NCI-H82 treated with DMSO at 0.1 percent for 48 hours (cell line): Measurements from ENCODE around the gene TTLL11.

Experiments used
- DNase-seq: peaks from one replicate; lab custom pipeline; 2025; ENCODE audit not compliant: unreplicated experiment; lab: John Stamatoyannopoulos, UW

TTLL11 gene

DNA sequence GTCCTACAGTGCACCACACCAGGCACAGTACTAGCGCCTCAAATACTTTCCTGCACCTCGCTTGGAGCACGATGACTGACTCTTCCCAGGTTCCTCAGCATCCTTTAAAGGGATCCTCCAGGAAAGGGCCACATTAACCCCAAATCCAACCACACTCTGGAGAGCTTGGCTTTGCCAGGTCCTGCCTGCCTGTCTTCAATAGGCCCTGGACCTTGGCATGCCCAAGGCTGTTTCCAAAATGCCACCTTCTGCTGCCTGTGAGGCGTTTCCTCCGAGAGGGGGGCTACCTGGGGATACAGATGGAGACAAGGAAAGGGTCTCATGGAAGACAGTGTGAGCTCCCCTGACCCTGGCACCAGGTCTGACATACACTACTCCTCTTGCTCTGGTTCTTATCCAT, 271.8 kb downstream of the TTLL11 start:
- DNase-seq = no peak

DNA sequence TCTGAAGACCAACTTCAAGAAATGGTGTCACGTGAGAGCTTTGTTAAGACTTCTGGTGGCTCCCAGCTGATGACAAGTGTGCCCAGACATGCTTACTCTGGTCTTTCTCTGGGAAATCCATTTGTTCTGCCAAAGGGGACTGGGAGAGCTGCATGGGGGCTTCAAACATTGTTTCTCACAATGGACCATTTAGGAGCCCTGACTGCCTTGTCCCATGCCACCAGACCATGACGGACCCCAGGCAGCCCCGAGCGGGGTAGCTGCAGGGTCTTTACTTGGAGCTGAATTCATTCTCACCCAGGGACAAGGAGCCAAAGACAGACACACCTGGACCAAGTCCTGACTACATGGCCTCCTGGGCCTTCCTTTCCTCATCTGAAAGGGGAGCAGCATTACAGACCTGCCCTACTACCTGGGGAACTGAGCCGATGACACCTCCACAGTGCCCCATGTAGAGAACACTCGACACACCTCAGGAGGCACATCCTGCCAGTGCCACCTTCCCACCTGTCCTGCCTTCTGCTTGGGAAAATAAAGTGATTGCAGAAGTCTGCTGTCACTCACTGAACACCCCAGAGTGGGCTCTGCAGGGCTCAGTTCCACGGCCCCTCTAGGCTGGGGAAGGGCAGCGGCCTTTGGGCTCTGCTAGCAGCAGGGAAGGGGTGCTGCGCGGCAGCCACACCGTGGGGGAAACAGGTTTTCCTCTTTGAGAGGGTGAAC, 272.7 kb downstream of the TTLL11 start:
- no peak for DNase-seq

DNA sequence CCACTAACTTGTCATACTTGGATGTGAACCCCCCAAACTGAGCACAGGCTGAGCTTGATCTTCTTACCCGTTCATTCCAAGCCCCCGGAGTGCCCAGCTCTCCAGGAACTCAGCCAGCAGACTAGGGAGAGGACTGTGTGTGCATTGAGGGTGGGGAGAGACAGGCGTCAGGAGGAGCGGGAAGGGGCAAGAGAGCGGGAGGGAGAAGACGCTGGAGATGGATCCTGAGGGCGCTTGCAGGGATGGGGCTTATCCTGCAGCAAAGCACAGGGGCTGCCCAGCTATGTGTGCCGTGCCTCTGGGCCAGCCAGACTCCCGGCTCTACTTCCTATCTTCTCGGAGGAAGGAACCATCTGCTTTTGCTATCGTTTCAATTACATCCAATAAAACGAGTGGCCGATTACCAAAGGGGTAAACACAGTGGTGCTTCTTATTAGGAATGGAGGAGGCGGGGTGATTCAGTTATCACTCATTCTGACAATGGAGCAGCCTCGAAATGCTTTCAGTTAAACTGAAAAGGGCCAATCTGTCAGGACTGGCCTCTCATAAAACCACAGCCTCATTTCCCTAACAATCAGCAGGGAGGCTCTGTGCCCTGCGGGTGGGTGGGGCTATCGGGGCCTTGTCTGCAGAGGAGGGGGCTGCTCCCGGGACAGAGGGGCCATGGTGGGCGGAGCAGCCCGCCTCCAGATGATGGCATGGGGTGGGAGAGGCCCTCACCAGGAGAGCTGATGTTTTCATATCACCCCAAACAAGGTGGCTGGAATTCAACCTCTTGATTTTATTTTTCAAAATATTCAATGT, 273.5 kb downstream of the TTLL11 start:
- peak; percentile 10 for DNase-seq

DNA sequence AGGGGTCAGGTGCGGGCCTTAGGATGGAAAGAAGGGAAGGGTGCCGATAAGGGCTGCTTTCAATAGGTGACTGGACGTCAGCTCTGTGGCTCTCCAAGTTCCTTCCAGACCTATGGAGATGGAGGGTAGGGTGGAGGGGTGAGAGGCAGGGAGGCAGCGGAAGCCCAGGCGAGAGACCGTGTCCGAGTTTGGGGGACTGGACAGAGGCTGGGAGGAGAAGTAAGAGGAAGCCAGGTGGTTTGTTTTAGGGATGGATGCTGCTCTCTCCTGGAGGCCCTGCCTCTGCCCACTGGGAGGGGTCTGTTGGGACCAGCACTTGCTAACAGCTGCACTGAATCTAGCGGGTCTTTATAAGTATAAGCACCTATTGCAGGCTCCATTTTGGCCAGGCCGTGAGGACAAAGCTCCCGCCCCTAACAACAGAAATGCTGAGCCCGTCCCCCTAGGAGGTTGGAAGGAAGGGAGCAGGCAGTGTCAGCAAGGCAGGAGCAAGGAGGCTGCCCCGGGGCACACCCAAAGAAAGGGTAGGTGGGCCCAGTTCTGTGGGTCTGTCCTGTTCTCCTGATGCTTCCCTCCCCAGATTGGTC, 274.2 kb downstream of the TTLL11 start:
- DNase-seq = no peak

DNA sequence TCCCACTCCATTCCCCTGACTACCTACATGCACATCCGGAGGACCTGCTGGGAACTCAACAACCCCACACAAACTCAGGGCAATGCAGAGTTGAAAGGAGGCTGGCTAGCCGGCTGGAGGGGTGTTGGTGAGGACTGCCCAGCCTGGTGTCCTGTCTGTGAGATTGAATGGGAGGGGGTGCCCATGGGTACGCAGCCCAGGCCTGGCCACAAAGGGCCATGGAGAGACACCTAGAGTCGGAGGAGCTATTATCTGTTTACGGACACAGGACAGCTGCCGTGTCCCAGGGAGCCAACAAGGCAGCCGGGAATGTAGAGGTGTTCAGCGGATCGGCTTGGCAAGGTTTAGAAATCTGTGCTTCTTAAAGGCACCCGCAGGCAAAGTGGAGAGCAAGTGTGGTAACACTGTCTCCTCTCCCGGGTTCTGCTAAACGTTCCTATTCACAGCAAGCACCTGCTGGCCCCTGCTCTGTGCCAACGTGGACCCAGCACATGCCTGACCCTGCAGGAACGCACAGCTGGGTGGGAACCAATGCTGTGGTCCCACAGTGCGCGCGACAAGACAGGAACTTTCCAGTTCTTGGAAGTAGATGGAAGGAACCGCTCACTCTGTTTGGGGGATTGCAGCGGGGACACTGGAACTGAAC, 275.0 kb downstream of the TTLL11 start:
- no peak for DNase-seq

DNA sequence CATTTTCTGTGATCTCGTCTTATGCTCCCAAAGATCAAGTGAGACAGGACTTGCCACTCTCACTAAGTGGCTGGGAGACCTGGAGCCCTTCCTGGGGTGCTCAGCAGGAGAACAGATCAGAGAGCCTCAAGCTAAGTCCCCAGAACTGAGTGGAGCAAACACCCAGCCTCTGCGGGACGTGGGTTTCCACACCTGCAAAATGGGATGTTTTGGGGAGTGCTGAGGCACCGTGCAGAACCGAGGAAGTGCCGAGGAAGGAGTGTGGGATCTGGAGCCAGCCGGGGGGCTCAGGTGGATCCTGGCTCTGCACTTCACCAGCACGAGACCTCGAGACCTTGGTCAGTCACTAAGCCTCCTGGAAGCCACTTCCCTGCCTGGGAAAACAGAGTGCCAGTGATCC, 275.6 kb downstream of the TTLL11 start:
- DNase-seq = no peak

DNA sequence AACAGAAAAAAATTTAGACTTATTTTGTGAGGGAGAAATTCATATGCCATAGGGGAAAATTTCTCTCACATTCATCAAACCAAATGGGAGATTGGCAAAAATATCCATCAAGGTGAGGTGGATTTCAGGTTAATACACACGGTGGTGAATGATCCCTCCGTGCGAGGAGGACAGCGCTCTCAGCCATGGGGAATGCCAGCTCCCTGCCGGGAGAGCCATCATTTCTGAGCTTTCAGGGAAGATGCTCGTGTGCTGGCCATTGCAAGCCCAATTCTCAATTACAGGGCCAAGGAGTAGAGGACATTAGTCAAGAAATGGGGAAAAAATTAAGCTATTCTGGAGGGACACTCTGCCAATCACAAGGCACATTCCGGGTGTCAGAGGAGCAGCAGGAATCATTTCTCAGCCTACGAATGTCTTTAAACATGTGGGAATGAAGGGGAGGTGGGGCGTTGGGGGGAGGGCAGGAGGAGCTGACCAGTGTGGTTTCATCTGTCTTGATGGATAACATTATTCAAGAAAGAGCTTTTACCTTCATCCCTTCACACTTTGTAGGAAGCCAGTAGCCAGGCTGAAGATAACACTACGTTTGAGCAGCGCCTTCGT, 276.2 kb downstream of the TTLL11 start:
- no peak for DNase-seq

DNA sequence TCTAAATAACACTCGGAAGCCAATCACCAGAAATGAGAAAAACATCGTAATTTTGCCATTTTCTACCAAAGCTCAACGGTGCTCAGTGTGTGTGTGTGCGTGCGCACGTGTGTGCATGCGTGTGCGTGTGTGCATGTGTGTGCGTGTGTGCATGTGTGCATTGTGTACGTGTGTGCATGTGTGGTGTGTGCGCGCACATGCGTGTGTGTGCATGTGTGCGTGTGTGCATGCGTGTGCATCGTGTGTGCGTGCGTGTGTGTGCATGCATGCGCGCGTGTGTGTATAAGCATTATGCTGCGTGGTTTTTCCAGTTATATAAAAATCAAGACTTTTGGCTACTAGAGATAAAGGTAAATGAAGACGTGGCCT, 276.7 kb downstream of the TTLL11 start:
- DNase-seq = no peak

DNA sequence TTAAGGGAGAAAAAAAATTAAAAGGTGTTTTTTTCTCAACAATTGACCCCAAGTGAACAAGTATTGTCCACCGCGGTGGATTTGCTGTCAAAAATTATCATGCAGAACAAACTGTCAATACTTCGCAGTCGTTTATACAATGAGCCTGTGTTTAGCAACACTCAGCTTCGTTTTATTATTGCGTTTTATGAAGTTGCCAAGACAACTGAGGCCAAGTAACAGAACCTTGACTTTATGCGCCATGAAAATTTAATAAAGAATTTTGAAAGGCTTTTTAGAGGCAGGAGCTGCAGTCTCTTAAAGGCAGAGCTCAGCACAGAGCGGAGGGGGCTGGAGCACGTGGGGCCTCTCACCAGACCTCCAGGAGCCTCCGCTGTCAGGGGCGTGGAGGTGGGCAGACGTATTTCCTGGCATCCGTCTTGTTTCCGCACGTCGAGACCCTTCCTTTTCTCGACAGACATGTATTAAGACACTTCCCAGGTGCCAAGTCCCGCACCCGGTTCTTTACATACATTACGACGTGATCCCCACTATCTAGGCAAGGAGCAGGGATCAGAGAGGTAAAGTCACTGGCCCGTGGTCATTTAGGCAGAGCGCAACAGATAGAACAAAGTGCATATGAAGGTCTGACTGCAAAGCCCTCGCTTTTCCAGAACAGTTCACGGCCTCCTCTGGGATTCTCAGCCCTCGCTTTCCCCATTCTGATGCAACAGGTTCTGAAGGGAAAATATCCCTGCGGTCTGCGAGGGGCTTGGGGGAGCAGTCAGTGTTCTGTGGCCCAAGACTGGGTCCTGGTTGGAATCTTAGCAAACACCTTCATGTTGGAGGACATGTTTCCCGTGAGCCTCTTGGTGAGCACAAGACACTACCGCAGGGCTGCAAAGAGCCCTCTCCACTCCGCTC, 277.3 kb downstream of the TTLL11 start:
- DNase-seq = no peak

DNA sequence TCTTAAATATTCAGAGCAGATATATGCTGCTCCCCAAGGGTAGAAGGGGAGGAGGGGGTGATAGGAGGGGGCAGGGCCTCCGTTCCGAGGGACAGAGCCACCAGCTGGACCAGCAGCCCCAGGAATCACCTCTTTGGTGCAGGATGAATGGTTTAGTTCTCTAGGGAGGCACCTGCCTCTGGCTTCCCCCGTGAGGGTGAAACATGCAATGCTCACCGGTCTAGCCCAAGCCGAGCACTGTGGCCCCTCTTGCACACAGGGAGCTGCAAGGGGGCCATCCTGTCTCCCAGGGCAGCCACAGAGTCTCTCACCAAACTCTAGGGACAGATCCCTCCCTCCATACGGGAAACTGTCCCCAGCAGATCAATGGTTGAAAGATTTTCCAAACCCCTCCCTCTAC, 278.0 kb downstream of the TTLL11 start:
- no peak for DNase-seq

DNA sequence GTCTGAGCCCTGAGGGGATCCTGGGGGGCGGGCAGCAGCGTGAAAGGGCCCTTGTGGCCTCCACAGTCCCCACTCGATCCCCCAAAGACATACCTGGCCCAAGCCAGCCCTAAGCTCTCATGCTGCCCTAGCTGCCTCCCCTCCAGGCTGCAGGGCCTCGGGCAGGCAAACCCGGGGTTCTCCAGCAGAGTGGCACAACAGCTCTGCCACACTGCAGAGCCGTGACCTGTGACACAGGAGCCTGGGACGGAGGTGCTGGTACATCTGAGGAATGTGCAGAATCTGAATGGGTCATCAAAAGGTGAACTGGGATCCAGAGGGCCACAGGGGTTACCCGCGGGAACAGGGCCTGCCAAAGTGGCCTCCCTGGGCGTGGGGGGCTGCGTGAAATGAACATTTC, 278.5 kb downstream of the TTLL11 start:
- no peak for DNase-seq

DNA sequence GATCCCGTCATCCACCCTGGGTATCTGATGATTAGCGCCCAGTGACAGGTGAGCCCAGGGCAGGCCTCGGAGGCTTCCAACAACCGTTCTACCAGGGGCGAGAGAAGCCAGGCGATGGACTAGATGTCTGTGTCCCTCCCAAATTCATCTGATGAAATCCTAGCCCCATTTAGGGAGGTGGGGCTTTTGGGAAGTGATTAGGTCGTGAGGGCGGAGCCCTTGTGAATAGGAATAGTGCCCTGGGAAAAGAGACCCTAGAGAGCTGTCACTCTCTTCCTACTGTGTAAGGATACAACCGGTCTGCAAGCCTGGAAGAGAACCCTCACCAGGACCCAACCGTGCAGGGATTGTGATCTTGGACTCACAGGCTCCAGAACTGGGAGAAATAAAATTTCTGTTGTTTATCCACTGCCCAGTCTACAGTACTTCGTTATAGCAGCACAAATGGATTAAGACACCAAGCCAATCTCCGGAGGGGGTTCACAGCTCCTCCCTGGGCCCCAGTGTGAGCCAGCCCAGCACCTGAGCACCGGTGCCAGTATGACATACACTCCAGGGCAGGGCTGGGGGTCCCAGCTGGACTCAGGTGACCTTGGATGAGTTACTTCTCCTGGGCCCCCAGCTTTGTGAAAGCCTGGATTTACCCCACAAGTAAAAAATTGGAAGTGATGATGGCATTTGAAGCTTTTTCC, 279.4 kb downstream of the TTLL11 start:
- no peak for DNase-seq

DNA sequence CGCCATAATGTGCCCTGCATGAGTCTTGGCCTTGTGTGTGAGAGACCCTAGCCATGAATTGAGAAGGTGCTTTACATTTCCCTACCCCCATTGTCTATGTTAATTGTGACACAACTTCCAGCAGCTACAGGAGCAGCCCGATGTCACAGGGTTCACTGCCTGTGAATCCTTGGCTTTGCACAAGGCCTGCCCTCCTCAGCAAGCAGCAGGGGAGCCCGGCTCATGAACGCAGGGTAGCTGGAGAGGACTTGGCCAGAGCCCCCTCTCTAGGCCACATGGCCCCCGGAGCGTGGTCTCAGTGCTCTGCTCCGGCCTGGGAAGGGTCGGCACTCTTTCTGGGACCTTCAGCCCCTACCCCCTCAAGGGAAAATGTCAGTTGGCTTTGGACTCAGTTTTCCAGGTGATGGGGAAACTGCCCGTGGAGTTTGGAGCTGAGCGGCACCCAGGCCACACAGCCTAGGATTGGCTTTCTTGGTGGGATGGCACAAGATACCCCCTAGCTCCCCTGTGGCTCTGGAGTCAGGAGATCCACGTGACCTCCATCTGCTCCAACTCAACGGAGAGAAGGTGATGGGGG, 280.9 kb downstream of the TTLL11 start:
- DNase-seq = no peak

DNA sequence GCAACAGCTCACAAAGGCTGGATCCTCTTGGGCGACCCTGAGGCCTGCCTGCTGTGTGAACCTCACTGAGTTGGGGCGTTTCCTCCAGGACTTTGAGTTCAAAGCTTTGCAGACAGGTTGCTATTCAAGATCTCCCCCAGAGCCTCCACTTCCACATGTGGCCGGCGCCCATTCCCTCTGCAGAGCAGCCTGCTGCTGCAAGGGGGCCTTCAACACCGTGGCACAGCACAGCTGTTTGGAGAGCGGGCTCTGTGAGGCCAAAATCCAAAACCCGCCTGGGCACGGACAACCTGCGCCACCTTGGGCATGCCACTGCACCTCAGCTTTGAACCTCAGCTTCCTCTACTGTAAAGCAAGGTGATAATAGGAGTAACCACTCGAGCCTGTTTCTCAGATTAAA, 281.4 kb downstream of the TTLL11 start:
- no peak for DNase-seq

DNA sequence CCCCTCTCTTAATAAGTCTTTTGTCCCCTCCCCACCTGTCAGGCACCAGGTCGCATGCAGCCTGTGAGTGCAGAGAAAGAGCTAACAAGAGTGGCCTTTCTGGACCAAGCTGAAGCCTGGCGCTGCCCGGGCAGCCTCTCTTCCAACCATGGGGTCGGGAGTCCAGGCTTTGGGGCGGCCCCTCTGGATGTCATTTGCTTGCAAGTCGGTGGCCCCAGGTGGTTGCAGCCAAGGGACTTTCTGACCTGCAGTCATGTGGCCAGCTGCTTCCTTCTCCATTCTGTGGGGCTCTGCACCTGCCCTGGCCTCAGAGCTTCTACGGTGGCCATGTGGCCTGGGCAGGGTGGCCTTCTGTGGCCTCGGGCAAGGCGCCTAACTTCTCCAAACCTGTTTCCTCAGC, 282.0 kb downstream of the TTLL11 start:
- DNase-seq = no peak

DNA sequence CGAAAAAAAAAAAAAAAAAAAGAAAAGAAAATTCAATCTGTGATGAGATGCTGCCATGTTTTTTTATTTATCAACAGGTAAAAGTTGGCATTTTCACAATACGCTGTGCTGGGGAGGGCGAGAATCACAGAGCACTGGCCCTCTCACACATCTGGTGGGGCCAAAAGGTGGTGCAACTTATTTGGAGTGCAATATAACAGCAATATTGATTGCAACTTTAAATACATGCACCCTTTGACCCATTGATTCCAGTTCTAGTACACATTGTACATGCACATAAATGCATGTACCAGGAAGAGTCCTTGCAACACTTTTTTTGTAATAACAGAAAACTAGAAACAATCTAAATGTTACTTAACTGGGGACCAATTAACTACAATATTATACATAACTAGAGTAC, 282.6 kb downstream of the TTLL11 start:
- DNase-seq = no peak

DNA sequence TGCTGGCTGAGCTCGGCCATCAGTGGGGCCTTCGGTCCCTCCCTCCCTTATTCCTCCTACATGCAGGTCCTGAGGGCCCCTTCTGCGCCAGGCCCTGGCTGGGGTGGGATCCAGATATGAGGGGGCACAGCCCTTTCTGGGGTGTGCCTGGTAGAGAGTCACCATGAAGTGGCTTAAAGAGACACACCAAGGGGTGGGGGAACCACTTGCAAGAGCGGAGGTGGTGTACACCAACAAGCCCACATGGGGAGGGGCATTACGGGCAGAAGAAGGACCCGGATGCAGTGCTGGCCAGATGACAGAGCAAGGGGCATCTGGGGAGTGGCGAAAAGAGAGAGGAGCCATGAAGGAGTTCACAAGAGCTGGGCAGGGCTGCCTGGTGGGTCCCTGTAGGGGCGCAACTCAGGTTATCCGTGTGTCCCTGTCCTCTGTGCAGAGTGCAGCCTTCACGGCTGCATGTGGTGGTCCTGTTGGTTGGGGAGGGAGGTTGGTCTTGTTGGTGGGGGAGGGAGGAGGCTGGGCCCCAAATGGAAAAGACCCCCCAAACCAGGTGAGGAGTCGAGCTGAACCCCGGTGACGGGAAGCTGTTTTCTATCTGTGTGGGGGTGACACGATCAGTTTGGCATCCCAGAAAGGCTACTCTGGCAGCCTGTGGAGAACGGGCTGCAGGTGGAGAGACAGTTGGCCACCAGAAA, 283.6 kb downstream of the TTLL11 start:
- DNase-seq = no peak

DNA sequence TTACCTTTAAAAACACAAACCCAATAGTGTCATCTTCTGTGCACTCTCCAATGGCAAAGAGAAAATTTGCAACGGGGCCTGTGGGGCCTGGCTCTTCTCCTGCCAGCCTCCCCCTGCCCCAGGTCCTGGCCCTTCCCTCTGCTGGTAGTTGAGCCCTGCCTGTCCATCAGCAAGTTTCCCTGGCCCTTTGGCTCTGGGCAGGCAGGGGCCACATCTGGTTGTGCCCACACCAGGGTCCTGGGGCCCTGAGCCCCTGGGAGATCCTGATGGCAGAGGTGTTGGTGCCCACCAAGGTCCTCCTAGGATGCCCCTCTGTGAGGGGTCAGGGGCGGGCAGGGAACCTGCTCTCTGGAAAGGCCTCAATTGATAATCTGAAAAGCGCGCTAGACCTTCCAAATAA, 284.3 kb downstream of the TTLL11 start:
- DNase-seq = no peak

DNA sequence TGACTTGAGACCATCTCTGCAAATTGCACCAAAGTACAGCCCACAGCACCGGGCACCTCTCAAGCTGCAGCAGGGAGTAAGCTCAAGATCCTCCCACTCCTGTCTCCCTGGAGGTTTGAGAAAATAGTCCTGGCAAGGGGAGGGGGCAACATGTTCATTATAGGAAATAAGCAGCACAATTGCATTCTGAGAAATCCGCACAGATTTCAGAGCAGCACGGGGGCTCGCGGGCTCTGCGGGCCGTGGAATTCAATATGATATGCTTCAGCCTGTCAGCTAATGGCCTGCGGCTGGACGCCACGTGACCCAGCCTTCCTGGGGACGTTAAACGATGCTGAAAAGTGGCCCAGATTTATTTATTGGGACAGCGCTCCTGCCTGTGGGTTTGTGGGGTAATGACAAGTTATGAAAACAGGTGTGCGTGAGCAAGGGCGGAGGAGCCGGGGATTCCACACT, 285.3 kb downstream of the TTLL11 start:
- no peak for DNase-seq
